ENCODE results near the gene ISYNA1. TPM values are rescaled to one million over a fixed set of nuclear protein-coding genes. Genes with fewer than 3 reads are reported as not detected.
A peak's percentile ranks its signal among the peaks of the same experiment; 100 is the strongest.

ISYNA1 gene
- total and polyA plus RNA-seq, 2 donors (not counting 3 experiments of a cell fraction or from before 2014, with no cell fraction given) = 69.0 to 70.2 TPM

DNA sequence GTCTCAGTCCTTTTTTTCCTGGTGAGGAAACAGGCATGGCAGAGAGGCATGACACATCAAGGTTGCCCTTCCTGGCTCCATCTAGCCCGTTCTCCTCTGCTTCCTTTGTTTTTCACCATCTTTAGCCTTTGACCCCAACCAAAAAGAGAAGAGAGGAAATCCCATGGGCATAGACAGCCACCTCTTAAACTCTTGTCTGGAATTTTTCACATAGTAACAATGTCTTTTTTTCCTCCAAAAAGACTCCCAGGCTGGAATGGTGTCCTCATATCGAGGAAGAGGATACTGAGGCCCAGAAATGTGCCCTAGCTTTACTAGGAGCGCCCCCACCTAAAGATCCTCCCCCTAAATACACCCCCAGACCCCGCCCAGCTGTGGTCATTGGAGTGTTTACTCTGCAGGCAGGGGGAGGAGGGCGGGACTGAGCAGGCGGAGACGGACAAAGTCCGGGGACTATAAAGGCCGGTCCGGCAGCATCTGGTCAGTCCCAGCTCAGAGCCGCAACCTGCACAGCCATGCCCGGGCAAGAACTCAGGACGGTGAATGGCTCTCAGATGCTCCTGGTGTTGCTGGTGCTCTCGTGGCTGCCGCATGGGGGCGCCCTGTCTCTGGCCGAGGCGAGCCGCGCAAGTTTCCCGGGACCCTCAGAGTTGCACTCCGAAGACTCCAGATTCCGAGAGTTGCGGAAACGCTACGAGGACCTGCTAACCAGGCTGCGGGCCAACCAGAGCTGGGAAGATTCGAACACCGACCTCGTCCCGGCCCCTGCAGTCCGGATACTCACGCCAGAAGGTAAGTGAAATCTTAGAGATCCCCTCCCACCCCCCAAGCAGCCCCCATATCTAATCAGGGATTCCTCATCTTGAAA is 52.0 kb downstream of the ISYNA1 start, which contains the start of gene GDF15:
Gene GDF15, plus strand, starts transcription at position 484 of the 868 bp plus-strand sequence. Its CDS starts 32 bp downstream, at position 516.
- BruUV-seq (replicated peaks) = TSS peak; percentile 88
- no peaks in the 10 kb centered on the region for H3K9me3 ChIP-seq (replicated peaks; ENCODE audit: control insufficient read depth, insufficient read depth, low read length)
- H3K27me3 ChIP-seq (ENCODE audit: control insufficient read depth in 2 of 2, insufficient read depth in 2 of 2, low read length in 2 of 2) = no peaks in the 10 kb centered on the region
- no peaks in the 10 kb centered on the region for H3K9me1 ChIP-seq (replicated peaks; ENCODE audit: control insufficient read depth, extremely low read depth, insufficient read depth, low read length)
- peaks cover 0 to 9% of the 10 kb centered on the region in 2 experiments for H3K36me3 ChIP-seq (ENCODE audit: control insufficient read depth in 2 of 2, extremely low read depth in 1 of 2, insufficient read depth in 2 of 2, low read length in 2 of 2)
- H3K4me2 ChIP-seq (ENCODE audit: insufficient read depth, low read length) = peak within 1 kb of the TSS; percentile 92
- ChIA-PET CTCF (interaction anchor here (0.5 to 9.4 kb wide), 31 partner anchors 8 to 177 kb away, joined by 3 to 115 read pairs (median 6); partner anchors contain the start of genes JUND, LRRC25, LSM4 and SSBP4), POLR2A (interaction anchor here (0.6 to 3.6 kb wide), 27 partner anchors 9 to 162 kb away, joined by 3 to 87 read pairs (median 5); partner anchors contain the start of genes JUND, LSM4 and SSBP4)
- peak within 1 kb of the TSS; percentile 91 for H3K9ac ChIP-seq (replicated peaks; ENCODE audit: extremely low read depth, insufficient read depth, low read length)
- peak within 1 kb of the TSS; percentile 69 for H3K27ac ChIP-seq (ENCODE audit: insufficient read depth, low read depth, low read length)
- H2AFZ ChIP-seq (ENCODE audit: low read depth, low read length) = peak within 1 kb of the TSS; percentile 5
- no peak for TF ChIP-seq EZH2 (IDR thresholded peaks at IDR 0.05; ENCODE audit: borderline replicate concordance, low read depth, low read length, severe bottlenecking)
- TF ChIP-seq GATA2 (IDR thresholded peaks at IDR 0.05; ENCODE audit: insufficient read depth, insufficient read length, low read depth, low read length) = peak; percentile 68
- peak; percentile 42 for TF ChIP-seq JUN (IDR thresholded peaks at IDR 0.05; ENCODE audit: borderline replicate concordance, insufficient read depth, insufficient read length, low read depth)
- peak; percentile 92 to 95 for TF ChIP-seq CTCF (IDR thresholded peaks at IDR 0.05; ENCODE audit: extremely low read depth in 1 of 2, insufficient read depth in 1 of 2, low read depth in 1 of 2, low read length in 2 of 2)
- TF ChIP-seq FOS (IDR thresholded peaks at IDR 0.05; ENCODE audit: borderline replicate concordance, insufficient read depth, low read length) = peak; percentile 72
- no peak for TF ChIP-seq MYC (IDR thresholded peaks at IDR 0.05; ENCODE audit: low read depth, low read length)
- TF ChIP-seq POLR2A (IDR thresholded peaks at IDR 0.05; ENCODE audit: low read depth, low read length) = peak; percentile 100
- peak; percentile 100 for TF ChIP-seq POLR2AphosphoS5 (IDR thresholded peaks at IDR 0.05; ENCODE audit: insufficient read depth, low read depth, low read length)
- TF ChIP-seq, protein P1, sequence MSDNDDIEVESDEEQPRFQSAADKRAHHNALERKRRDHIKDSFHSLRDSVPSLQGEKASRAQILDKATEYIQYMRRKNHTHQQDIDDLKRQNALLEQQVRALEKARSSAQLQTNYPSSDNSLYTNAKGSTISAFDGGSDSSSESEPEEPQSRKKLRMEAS (IDR thresholded peaks at IDR 0.05; ENCODE audit: insufficient read depth, insufficient read length) = peak; percentile 37
- DNase-seq (ENCODE audit: low read depth, low spot score) (peak; percentile 97), FAIRE-seq (peak; percentile 98)
- no peaks in the 10 kb centered on the region for H4K20me1 ChIP-seq (replicated peaks; ENCODE audit: control insufficient read depth, extremely low read depth, insufficient read depth, low read length)
- peaks cover 15% of the 10 kb centered on the region for H3K4me1 ChIP-seq (ENCODE audit: control insufficient read depth, extremely low read depth, insufficient read depth, low read length)
- peaks cover 26% of the 10 kb centered on the region for H3K79me2 ChIP-seq (ENCODE audit: control insufficient read depth, insufficient read depth, low read length)
- intact Hi-C loops (cut with micrococcal nuclease) (loop anchor here (1.0 to 2.0 kb wide), 4 partner anchors 12 to 37 kb away; no protein-coding TSS in a partner anchor), dilution Hi-C loops (cut with MboI; ENCODE audit: extremely low pct_ligation_motif_present, low sequenced_read_pairs) (no loop called here)
- H3K4me3 ChIP-seq (replicated peaks in 1 of 3; ENCODE audit: insufficient read depth in 1 of 3, low read depth in 1 of 3, low read length in 3 of 3) = peak within 1 kb of the TSS; percentile 71 to 97 (median 94)
